ENCODE data around the gene XXYLT1. TPM values are rescaled to one million over a fixed set of nuclear protein-coding genes. Genes with fewer than 3 reads are reported as not detected.

Gene XXYLT1
- total and polyA plus RNA-seq, 9 of the 15 experiments (the other 6 are each of a cell fraction or from before 2014, with no cell fraction given) = 1.9 to 18.9 (median 15.0) TPM

DNA sequence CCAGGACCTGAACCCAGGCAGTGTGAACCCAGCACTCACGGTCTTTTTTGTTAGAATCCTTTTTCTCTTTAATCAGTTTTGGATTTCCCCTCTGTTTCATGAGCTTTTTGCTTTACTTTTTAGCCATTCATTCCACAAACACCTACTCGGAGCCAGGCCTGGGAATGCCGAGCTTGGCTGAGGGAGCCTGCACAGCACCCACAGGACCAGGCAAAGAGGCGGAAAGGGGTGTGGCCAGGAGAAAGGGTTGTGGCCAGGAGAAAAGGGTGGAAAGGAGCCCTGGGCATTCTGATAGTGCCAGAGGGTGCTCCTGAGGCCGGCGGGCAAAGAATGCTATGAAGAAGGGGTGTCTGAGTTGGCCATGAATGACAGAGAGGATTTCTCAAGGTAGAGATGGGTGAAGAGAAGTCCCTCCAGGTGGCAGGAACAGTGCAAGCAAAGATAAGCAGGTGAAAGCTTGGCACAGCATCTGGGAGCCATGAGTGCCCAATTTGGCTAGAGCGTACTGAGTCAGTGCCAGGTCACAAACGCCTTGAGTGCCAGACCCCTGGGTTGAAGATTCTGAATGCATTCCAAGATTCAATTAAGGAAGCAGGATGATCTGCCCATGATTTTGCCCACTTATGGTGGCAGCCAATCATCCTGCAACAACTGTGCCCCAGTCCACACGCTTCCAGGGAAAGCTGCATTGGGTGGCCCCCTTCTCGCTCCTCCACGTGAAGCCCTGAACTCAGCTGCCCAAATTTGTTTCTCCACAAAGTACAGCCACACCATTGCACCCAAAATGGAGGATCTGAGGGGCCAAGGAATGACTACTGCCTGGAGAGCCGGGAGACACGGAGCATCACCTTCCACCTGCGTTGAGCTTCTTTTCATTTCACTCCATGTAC, 157.2 kb downstream of the XXYLT1 start:
- H4K20me1 ChIP-seq (replicated peaks; ENCODE audit: control insufficient read depth, insufficient read depth, low read length) = no peaks in the 10 kb centered on the region
- H3K4me1 ChIP-seq (replicated peaks in 1 of 2; ENCODE audit: control insufficient read depth in 2 of 2, insufficient read depth in 2 of 2, low read length in 2 of 2) = peaks cover 45 to 65% of the 10 kb centered on the region in 2 experiments
- H3K4me3 ChIP-seq = no peak overlapping the region
- ChIA-PET POLR2A (no interaction called here), CTCF (ENCODE audit: low intra/inter-chr PET ratio) (no interaction called here)
- H2AFZ ChIP-seq (ENCODE audit: low read depth, low read length) = no peak overlapping the region
- 74% methylated on average over 14 of the region's 14 CpGs for WGBS (ENCODE audit: insufficient coverage, low coverage, missing lambda C conversion rate)
- peak overlapping the region in 1 of 2 experiments; percentile 23; a peak in 2 of 4 replicates for H3K9ac ChIP-seq (ENCODE audit: insufficient read depth in 1 of 2, low read depth in 2 of 2, low read length in 2 of 2)
- DNase-seq (ENCODE audit: extremely low read depth in 1 of 4, low spot score in 3 of 4) (no peak), ATAC-seq (no peak), FAIRE-seq (no peak)
- no TSS peak for BruUV-seq (replicated peaks)
- in situ Hi-C loops (cut with MboI) = no loop called here
- H3K27ac ChIP-seq (ENCODE audit: extremely low read depth, low read depth, low read length) = peak overlapping the region; percentile 54; the same call in 1 of the 3 replicates
- no peaks in the 10 kb centered on the region for H3K9me3 ChIP-seq (replicated peaks; ENCODE audit: control insufficient read depth, insufficient read depth, low read depth, low read length)
- peaks cover 10% of the 10 kb centered on the region for H3K36me3 ChIP-seq (ENCODE audit: control insufficient read depth, insufficient read depth, low read length)
- peaks cover 3% of the 10 kb centered on the region for H3K9me1 ChIP-seq (ENCODE audit: control insufficient read depth, insufficient read depth, low read length)
- no peaks in the 10 kb centered on the region; the same call in 2 of the 3 replicates for H3K79me2 ChIP-seq (ENCODE audit: control insufficient read depth, insufficient read depth, low read length)
- intact Hi-C loops (cut with micrococcal nuclease) = loop anchor here (10.0 kb wide), 1 partner anchor 71 kb away; no protein-coding TSS in a partner anchor
- TF ChIP-seq C11orf30 (IDR thresholded peaks at IDR 0.05; ENCODE audit: low read depth) = no peak
- TF ChIP-seq ETV5 (CRISPR knock-in tag; IDR thresholded peaks at IDR 0.05; ENCODE audit: low read depth) = no peak
- no peak for TF ChIP-seq ZNF253 (CRISPR knock-in tag; conservative IDR thresholded peaks at IDR 0.05)
- TF ChIP-seq FOXJ2 (tag; IDR thresholded peaks at IDR 0.05) = no peak
- no peak for TF ChIP-seq RNF2 (IDR thresholded peaks at IDR 0.05)
- no peak for TF ChIP-seq COPS2 (conservative IDR thresholded peaks at IDR 0.05)
- TF ChIP-seq ZNF384 (IDR thresholded peaks at IDR 0.05; ENCODE audit: low read depth, low read length) = no peak
- no peak for TF ChIP-seq RAD21 (CRISPR knock-in tag; conservative IDR thresholded peaks at IDR 0.05 in 1 of 2, IDR thresholded peaks at IDR 0.05 in 1 of 2)
- TF ChIP-seq MXI1 (IDR thresholded peaks at IDR 0.05; ENCODE audit: low read depth, low read length) = no peak
- H3K4me2 ChIP-seq (ENCODE audit: insufficient read depth, low read length) = peak overlapping the region; percentile 67; the same call in 1 of the 2 replicates
- H3K27me3 ChIP-seq (ENCODE audit: control insufficient read depth in 2 of 2, insufficient read depth in 2 of 2, low read length in 2 of 2) = no peaks in the 10 kb centered on the region

All from K562 (cell line).